ENCODE results near the gene ALG1.

DNA sequence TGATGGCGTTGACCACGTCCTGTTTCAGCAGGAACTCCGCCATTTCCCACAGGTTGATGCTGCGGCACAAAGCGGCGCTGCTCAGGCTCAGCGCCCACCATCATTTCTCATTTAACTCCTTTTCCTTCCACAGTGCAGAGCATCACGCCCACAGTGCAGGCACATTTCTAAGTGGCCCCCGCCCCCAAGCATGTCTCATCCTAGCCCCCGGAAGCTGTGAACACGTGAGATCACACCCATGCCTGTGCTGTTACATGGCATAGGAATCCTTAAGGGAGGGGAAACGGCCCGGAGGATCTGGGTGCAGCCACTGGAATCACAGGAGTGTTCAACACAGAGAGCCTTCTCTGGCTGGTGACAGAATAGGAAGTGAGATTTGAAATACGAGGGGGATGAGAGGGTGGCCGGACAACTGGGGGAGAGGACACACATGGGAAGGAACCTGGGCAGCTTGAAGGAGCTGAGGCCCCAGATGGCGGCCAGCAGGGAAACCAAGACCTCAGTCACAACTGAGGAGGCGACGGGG, 42.6 kb upstream of the ALG1 start:
- TF ChIP-seq EZH2 (IDR thresholded peaks at IDR 0.05) (no peak), POLR2AphosphoS5 (IDR thresholded peaks at IDR 0.05; ENCODE audit: borderline replicate concordance, low read depth, low read length) (no peak), FOXP2 (optimal IDR thresholded peaks at IDR 0.05; ENCODE audit: control extremely low read depth, extremely low read length, insufficient read depth) (no peak)

Measured in SK-N-MC (cell line).